Central memory CD8-positive, alpha-beta T cell (primary cell): ENCODE data around the gene OCRL.

Experiments used
- ATAC-seq: fragments of 150-1000 bp; cut with Tn5 transposase; replicated peaks from 2 replicates; pipeline ENCODE4 v1.10.0; 2022; ENCODE audit warnings: mild to moderate bottlenecking, moderate FRiP score, moderate number of reproducible peaks; ENCODE audit not compliant: poor library complexity, severe bottlenecking; ENCODE audit errors: extremely low read depth
- DNase-seq, 2 donors: peaks; one replicate each; pipeline ENCODE4 v3.0.0; 2021; ENCODE audit warnings: low spot score in 2 of 2
- H3K27ac Mint-ChIP-seq: one replicate; pipeline ENCODE4 v1.8.0; 2022; ENCODE audit warnings: low read depth, mild to moderate bottlenecking, moderate library complexity, mixed read lengths
- H3K27me3 Mint-ChIP-seq: one replicate; pipeline ENCODE4 v1.8.0; 2022; ENCODE audit warnings: mixed read lengths
- H3K36me3 Mint-ChIP-seq: one replicate; pipeline ENCODE4 v1.8.0; 2022; ENCODE audit warnings: mild to moderate bottlenecking, moderate library complexity, mixed read lengths; ENCODE audit not compliant: insufficient read depth
- H3K4me1 Mint-ChIP-seq: one replicate; pipeline ENCODE4 v1.8.0; 2022; ENCODE audit warnings: mixed read lengths
- H3K4me3 Mint-ChIP-seq: one replicate; pipeline ENCODE4 v1.8.0; 2022; ENCODE audit warnings: mild to moderate bottlenecking, moderate library complexity, mixed read lengths
- H3K9me3 Mint-ChIP-seq: one replicate; pipeline ENCODE4 v1.8.0; 2022; ENCODE audit warnings: mixed read lengths

The OCRL gene

GRCh38 chrX:129599499-129599898 lies 59.4 kb downstream of the OCRL start:
- Mint-ChIP-seq H3K27me3 (no peaks in the 10 kb centered on the region), H3K9me3 (no peaks in the 10 kb centered on the region), H3K4me3 (no peak overlapping the region), H3K4me1 (peaks cover 5% of the 10 kb centered on the region), H3K36me3 (peaks cover 2% of the 10 kb centered on the region), H3K27ac (peak overlapping the region; percentile 17)
- DNase-seq (no peak), ATAC-seq (no peak)

- Mint-ChIP-seq H3K9me3 (no peaks in the 10 kb centered on the region), H3K4me1 (peaks cover 5% of the 10 kb centered on the region), H3K4me3 (no peak overlapping the region), H3K27me3 (no peaks in the 10 kb centered on the region), H3K36me3 (peaks cover 2% of the 10 kb centered on the region), H3K27ac (no peak overlapping the region)
- ATAC-seq (no peak), DNase-seq (no peak)
Observed at GRCh38 chrX:129599996-129600395, 59.9 kb downstream of the OCRL start.

DNA sequence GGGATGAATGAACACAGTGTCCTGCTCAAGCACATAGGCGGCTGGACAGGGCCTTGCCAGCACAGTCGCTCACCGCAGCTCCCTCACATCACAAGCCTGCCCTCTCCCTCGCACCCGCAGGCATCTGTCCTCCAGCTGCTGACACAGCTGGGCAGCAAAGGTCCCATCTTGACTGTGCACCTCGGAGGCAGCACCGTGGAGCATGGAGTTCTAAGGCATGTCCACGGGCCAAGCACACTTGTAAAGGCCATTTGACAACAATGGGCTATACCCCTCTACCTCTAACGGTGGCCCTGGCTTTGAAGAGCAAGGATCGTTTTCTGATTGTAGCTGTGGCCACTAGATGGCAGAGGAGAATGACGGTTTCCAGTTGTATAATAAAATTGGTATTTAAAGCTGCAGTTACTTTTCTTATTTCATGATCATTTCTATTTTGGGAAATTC lies 60.9 kb downstream of the OCRL start:
- ATAC-seq, result no peak
- DNase-seq, result no peak

DNA sequence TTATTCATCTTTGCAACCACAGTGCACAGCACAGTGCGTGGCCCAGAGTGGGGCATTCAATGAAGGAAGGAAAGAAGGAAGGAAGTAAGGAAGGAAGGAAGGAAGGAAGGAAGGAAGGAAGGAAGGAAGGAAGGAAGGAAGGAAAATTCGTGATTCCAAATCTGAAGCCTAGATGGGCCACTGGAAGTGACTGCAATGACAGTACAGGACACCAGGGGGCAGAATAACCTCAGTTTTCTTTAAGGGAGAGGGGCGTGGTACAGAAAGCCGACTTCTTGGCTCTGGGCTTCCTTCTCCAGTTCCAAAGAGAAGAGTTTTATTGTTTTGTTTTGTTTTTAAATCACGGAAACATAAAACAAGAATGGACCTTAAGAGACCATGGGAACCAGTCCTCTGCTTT lies 66.9 kb downstream of the OCRL start:
- H3K4me3 Mint-ChIP-seq, result no peak overlapping the region
- no peaks in the 10 kb centered on the region for H3K9me3 Mint-ChIP-seq
- ATAC-seq (no peak), DNase-seq (peak; percentile 18 to 23)
- H3K36me3 Mint-ChIP-seq, result peaks cover 2% of the 10 kb centered on the region
- no peak overlapping the region for H3K27ac Mint-ChIP-seq
- no peaks in the 10 kb centered on the region for H3K27me3 Mint-ChIP-seq
- peaks cover 7% of the 10 kb centered on the region for H3K4me1 Mint-ChIP-seq

More for the DNA sequence above, 60.9 kb downstream of the OCRL start:
- Mint-ChIP-seq H3K4me3 (no peak overlapping the region), H3K27ac (no peak overlapping the region), H3K9me3 (no peaks in the 10 kb centered on the region), H3K27me3 (no peaks in the 10 kb centered on the region), H3K36me3 (peaks cover 2% of the 10 kb centered on the region), H3K4me1 (peaks cover 5% of the 10 kb centered on the region)

- no peak for DNase-seq
Observed at GRCh38 chrX:129608496-129608895, 68.4 kb downstream of the OCRL start.

GRCh38 chrX:129609395-129609794 lies 69.3 kb downstream of the OCRL start:
- ATAC-seq (no peak), DNase-seq (no peak)
- Mint-ChIP-seq H3K27ac (no peak overlapping the region), H3K27me3 (no peaks in the 10 kb centered on the region), H3K4me3 (no peak overlapping the region), H3K4me1 (peaks cover 12% of the 10 kb centered on the region), H3K9me3 (no peaks in the 10 kb centered on the region), H3K36me3 (no peaks in the 10 kb centered on the region)

More at GRCh38 chrX:129608496-129608895, 68.4 kb downstream of the OCRL start:
- H3K36me3 Mint-ChIP-seq, result peaks cover 2% of the 10 kb centered on the region
- H3K4me1 Mint-ChIP-seq, result peaks cover 7% of the 10 kb centered on the region
- no peak overlapping the region for H3K4me3 Mint-ChIP-seq
- no peaks in the 10 kb centered on the region for H3K9me3 Mint-ChIP-seq
- no peaks in the 10 kb centered on the region for H3K27me3 Mint-ChIP-seq
- ATAC-seq, result no peak
- H3K27ac Mint-ChIP-seq, result no peak overlapping the region

- ATAC-seq (no peak), DNase-seq (no peak)
- H3K27me3 Mint-ChIP-seq, result no peaks in the 10 kb centered on the region
- H3K4me1 Mint-ChIP-seq, result peaks cover 5% of the 10 kb centered on the region
- no peak overlapping the region for H3K27ac Mint-ChIP-seq
- H3K36me3 Mint-ChIP-seq, result no peaks in the 10 kb centered on the region
- no peaks in the 10 kb centered on the region for H3K9me3 Mint-ChIP-seq
- no peak overlapping the region for H3K4me3 Mint-ChIP-seq
Observed at GRCh38 chrX:129612396-129612795, 72.3 kb downstream of the OCRL start.

DNA sequence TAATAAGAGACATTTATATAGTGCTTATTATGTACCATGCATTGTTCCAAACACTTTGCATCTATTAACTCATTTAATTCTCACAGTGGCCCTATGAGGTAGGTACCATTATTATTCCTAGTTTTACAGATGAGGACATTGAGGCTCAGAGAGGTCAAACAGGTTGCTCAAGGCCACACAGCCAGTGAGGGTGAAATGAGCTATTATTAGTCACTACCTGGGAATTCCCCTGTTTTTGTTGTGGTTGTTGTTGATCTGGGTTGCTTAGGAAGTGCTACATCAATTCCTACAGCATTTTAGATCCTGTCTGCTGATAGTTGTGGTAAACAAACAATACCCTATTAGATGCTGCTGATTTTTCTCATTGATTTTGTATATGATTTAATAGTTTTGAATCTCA lies 73.5 kb downstream of the OCRL start:
- no peak for DNase-seq
- H3K9me3 Mint-ChIP-seq, result no peaks in the 10 kb centered on the region
- no peak overlapping the region for H3K27ac Mint-ChIP-seq

DNA sequence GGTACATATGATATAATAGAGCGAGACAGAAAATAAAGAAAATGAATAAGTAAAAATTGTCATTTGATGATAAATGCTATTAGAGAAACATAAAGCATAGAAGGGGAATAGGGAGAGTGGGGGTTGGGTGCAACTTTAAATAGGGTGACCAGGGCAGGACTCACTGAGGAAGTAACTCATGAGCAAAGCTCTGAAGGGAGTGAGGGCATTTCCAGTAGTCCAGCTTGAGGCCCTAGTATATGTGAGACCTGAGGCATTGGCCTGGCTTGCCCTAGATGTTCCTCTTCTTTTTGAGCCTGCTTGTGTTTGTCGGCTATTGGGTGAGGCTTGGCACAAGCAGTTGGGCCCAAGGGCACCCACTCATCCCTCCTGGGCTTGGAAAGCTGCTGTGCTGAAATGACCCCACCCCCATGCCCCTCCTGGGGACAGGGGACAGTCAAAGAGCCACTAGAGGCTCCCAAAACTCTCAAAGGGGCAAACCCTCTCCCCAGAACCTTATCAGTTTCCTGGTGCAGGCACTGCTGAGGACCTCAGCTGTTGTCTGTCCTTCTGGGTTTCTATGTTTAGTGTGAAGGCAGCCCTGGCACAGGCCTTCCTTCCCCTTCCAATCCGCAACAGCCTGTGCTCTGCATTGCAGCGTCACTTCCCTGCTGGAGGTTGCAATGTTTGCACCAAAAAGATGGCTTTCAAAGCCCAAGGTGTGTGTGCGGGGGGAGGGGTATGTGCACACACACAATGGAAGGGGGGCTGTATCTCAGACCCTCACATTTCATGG lies 74.6 kb downstream of the OCRL start:
- no peaks in the 10 kb centered on the region for H3K27me3 Mint-ChIP-seq
- H3K27ac Mint-ChIP-seq, result no peak overlapping the region
- peaks cover 5% of the 10 kb centered on the region for H3K4me1 Mint-ChIP-seq
- H3K9me3 Mint-ChIP-seq, result no peaks in the 10 kb centered on the region
- DNase-seq (no peak), ATAC-seq (no peak)
- H3K36me3 Mint-ChIP-seq, result no peaks in the 10 kb centered on the region
- no peak overlapping the region for H3K4me3 Mint-ChIP-seq

More for the DNA sequence above, 73.5 kb downstream of the OCRL start:
- Mint-ChIP-seq H3K27me3 (no peaks in the 10 kb centered on the region), H3K4me1 (peaks cover 5% of the 10 kb centered on the region), H3K36me3 (no peaks in the 10 kb centered on the region), H3K4me3 (no peak overlapping the region)
- ATAC-seq, result no peak

DNA sequence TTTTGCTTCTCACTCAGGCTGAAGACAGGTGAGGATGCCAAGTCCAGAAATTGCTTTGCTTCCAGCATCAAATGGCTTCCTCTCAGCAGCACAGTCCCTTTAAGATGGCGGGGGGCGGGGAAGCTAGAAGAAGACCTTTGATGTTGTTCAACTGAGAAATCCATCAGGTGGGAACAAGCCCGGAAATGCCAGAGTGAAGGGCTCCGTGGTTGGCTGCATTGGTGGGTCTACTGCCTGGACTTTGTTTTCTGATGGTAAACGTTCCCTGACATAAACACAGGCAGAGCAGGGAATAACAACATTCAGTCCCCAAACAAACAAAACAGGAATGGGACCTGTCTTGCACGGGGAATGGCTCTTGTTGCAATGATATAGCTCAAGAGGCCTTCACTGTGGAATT lies 77.4 kb downstream of the OCRL start:
- Mint-ChIP-seq H3K4me1 (peaks cover 5% of the 10 kb centered on the region), H3K36me3 (no peaks in the 10 kb centered on the region), H3K27me3 (no peaks in the 10 kb centered on the region), H3K27ac (no peak overlapping the region), H3K9me3 (no peaks in the 10 kb centered on the region), H3K4me3 (no peak overlapping the region)
- DNase-seq, result no peak
- no peak for ATAC-seq

GRCh38 chrX:129618997-129619396 lies 78.9 kb downstream of the OCRL start:
- DNase-seq, result no peak
- no peaks in the 10 kb centered on the region for H3K36me3 Mint-ChIP-seq
- no peaks in the 10 kb centered on the region for H3K27me3 Mint-ChIP-seq
- H3K9me3 Mint-ChIP-seq, result no peaks in the 10 kb centered on the region
- peaks cover under 1% of the 10 kb centered on the region for H3K4me1 Mint-ChIP-seq
- H3K27ac Mint-ChIP-seq, result no peak overlapping the region
- no peak for ATAC-seq
- H3K4me3 Mint-ChIP-seq, result no peak overlapping the region

GRCh38 chrX:129622757-129623301 lies 82.8 kb downstream of the OCRL start:
- Mint-ChIP-seq H3K27ac (no peak overlapping the region), H3K4me3 (no peak overlapping the region), H3K27me3 (no peaks in the 10 kb centered on the region), H3K9me3 (no peaks in the 10 kb centered on the region), H3K4me1 (no peaks in the 10 kb centered on the region), H3K36me3 (no peaks in the 10 kb centered on the region)
- DNase-seq, result no peak
- no peak for ATAC-seq

GRCh38 chrX:129626026-129626425 lies 86.0 kb downstream of the OCRL start:
- Mint-ChIP-seq H3K27ac (no peak overlapping the region), H3K27me3 (no peaks in the 10 kb centered on the region), H3K9me3 (no peaks in the 10 kb centered on the region), H3K4me1 (no peaks in the 10 kb centered on the region), H3K4me3 (no peak overlapping the region), H3K36me3 (no peaks in the 10 kb centered on the region)
- no peak for ATAC-seq
- no peak for DNase-seq
